Keratinocyte (primary cell): ENCODE measurements around the gene KRTAP10-7.
"Not testable (repeated sequence)": the region's sequence is repeated elsewhere in the genome, so short reads cannot be mapped to it uniquely, and the experiment has no call there.

ENCODE experiments used
- EZH2 ChIP-seq: IDR thresholded peaks from one replicate; pipeline ENCODE4 v1.6.1; 2012; ENCODE audit warnings: inconsistent platforms, mild to moderate bottlenecking, low read length, moderate library complexity
- TF ChIP-seq, protein P1 (sequence below), 3 experiments: IDR thresholded peaks in 1 of 3; conservative IDR thresholded peaks in 1 of 3; optimal IDR thresholded peaks in 1 of 3; 2 replicates in 2 of 3; 3 replicates in 1 of 3; pipeline versions ENCODE3 to v1.5.1; 2011; ENCODE audit warnings: low read length in 3 of 3, mild to moderate bottlenecking in 3 of 3, moderate library complexity in 2 of 3, control low read depth in 1 of 3, inconsistent platforms in 1 of 3; ENCODE audit not compliant: insufficient read depth in 2 of 3; ENCODE audit errors: extremely low read depth in 1 of 3

GRCh38 chr21:44590897-44591800, 9.2 kb upstream of the KRTAP10-7 start:
- TF ChIP-seq, protein P1, sequence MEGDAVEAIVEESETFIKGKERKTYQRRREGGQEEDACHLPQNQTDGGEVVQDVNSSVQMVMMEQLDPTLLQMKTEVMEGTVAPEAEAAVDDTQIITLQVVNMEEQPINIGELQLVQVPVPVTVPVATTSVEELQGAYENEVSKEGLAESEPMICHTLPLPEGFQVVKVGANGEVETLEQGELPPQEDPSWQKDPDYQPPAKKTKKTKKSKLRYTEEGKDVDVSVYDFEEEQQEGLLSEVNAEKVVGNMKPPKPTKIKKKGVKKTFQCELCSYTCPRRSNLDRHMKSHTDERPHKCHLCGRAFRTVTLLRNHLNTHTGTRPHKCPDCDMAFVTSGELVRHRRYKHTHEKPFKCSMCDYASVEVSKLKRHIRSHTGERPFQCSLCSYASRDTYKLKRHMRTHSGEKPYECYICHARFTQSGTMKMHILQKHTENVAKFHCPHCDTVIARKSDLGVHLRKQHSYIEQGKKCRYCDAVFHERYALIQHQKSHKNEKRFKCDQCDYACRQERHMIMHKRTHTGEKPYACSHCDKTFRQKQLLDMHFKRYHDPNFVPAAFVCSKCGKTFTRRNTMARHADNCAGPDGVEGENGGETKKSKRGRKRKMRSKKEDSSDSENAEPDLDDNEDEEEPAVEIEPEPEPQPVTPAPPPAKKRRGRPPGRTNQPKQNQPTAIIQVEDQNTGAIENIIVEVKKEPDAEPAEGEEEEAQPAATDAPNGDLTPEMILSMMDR (optimal IDR thresholded peaks at IDR 0.05 in 1 of 3, IDR thresholded peaks at IDR 0.05 in 1 of 3, conservative IDR thresholded peaks at IDR 0.05 in 1 of 3; ENCODE audit: extremely low read depth in 1 of 3, insufficient read depth in 2 of 3, low read length in 3 of 3): not testable (repeated sequence)
- not testable (repeated sequence) for TF ChIP-seq EZH2
